ENCODE results near the gene DTNB.

The DTNB gene

GRCh38 chr2:25330273-25330672 lies 343.1 kb downstream of the DTNB start:
- H3K4me3 ChIP-seq (ENCODE audit: low read depth, low read length) = no peak overlapping the region
- no peak for DNase-seq (ENCODE audit: low read depth)
- TF ChIP-seq, protein P1, sequence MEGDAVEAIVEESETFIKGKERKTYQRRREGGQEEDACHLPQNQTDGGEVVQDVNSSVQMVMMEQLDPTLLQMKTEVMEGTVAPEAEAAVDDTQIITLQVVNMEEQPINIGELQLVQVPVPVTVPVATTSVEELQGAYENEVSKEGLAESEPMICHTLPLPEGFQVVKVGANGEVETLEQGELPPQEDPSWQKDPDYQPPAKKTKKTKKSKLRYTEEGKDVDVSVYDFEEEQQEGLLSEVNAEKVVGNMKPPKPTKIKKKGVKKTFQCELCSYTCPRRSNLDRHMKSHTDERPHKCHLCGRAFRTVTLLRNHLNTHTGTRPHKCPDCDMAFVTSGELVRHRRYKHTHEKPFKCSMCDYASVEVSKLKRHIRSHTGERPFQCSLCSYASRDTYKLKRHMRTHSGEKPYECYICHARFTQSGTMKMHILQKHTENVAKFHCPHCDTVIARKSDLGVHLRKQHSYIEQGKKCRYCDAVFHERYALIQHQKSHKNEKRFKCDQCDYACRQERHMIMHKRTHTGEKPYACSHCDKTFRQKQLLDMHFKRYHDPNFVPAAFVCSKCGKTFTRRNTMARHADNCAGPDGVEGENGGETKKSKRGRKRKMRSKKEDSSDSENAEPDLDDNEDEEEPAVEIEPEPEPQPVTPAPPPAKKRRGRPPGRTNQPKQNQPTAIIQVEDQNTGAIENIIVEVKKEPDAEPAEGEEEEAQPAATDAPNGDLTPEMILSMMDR (conservative IDR thresholded peaks at IDR 0.05; ENCODE audit: low read depth, low read length) = no peak

- no peak for DNase-seq (ENCODE audit: low read depth)
- TF ChIP-seq, protein P1 (conservative IDR thresholded peaks at IDR 0.05; ENCODE audit: low read depth, low read length) = no peak
- no peak overlapping the region for H3K4me3 ChIP-seq (ENCODE audit: low read depth, low read length)
Measured at GRCh38 chr2:25328152-25329085, 345.0 kb downstream of the DTNB start.

Measured in choroid plexus epithelial cell (primary cell).